Measurements from ENCODE around the gene SPTB.

DNA sequence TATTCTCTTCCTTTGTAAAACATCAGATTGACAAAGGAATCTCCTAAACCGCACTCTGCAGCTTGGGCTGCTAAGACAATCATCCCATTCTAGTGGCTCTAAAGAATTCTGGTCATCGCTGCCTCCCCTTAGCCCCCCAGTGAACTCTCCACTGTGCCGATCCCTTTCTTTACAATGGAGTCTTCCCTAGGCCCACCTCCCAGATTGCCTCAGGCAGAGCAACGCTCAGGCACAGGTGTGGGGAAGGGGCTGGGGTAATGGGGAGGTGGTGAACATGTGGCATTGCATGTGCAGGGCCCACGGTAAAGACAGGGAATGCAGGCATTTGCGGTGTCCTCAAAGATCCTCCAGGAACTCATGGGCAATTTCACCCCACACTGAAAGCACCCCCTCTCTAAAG lies 89.2 kb downstream of the SPTB start:
- TF ChIP-seq POLR2A (IDR thresholded peaks at IDR 0.05; ENCODE audit: low read length) (no peak), GATA1 (IDR thresholded peaks at IDR 0.05; ENCODE audit: low read depth, low read length) (no peak)
